Small intestine (tissue), 7 donors: ENCODE results near the gene AKAP4. TPM values are rescaled to one million over a fixed set of nuclear protein-coding genes. Genes with fewer than 3 reads are reported as not detected.

ENCODE experiments used
- DNase-seq, 2 donors: peaks; one replicate each; pipeline versions ENCODE4 v3.0.0 to v3.0.0-alpha.2; 2013
- FAIRE-seq: peaks from 2 replicates; lab custom pipeline; 2012; peaks lifted over from hg19 to GRCh38; lab: Jason Lieb, UNC
- H3K27ac ChIP-seq, 3 donors: one replicate each; pipeline ENCODE4 v1.5.1; 2013; ENCODE audit warnings: low read length in 2 of 3, mild to moderate bottlenecking in 2 of 3, control low read depth in 1 of 3, inconsistent platforms in 1 of 3, low read depth in 1 of 3, moderate library complexity in 1 of 3
- H3K27me3 ChIP-seq, 3 donors: one replicate each; pipeline ENCODE4 v1.6.1; 2013; ENCODE audit warnings: low read length in 3 of 3, inconsistent platforms in 1 of 3; ENCODE audit not compliant: control insufficient read depth in 3 of 3, insufficient read depth in 3 of 3
- H3K36me3 ChIP-seq, 3 donors: one replicate each; pipeline ENCODE4 v1.6.1; 2013; ENCODE audit warnings: low read length in 3 of 3, inconsistent platforms in 1 of 3, low read depth in 1 of 3, mild to moderate bottlenecking in 1 of 3, moderate library complexity in 1 of 3; ENCODE audit not compliant: control insufficient read depth in 3 of 3, insufficient read depth in 2 of 3
- H3K4me1 ChIP-seq, 3 donors: one replicate each; pipeline ENCODE4 v1.6.1; 2013; ENCODE audit warnings: low read length in 2 of 3, inconsistent platforms in 1 of 3, low read depth in 1 of 3, mild to moderate bottlenecking in 1 of 3, moderate library complexity in 1 of 3; ENCODE audit not compliant: control insufficient read depth in 3 of 3, insufficient read depth in 2 of 3
- H3K4me3 ChIP-seq, 3 donors: one replicate each; pipeline ENCODE4 v1.5.1; 2013; ENCODE audit warnings: low read length in 3 of 3, control low read depth in 1 of 3, inconsistent platforms in 1 of 3, low read depth in 1 of 3, mild to moderate bottlenecking in 1 of 3, moderate library complexity in 1 of 3
- H3K9me3 ChIP-seq, 2 donors: one replicate each; pipeline ENCODE4 v1.6.1; 2013; ENCODE audit warnings: low read depth in 1 of 2, low read length in 1 of 2; ENCODE audit not compliant: control insufficient read depth in 2 of 2, insufficient read depth in 1 of 2
- WGBS, 3 donors: extraction: QIAGEN DNeasy Blood & Tissue Kit; methylation state at CpG; one replicate each; pipeline ENCODE4 v1.1.7; 2013; 5-methylcytosine and 5-hydroxymethylcytosine counted together
- polyA plus RNA-seq, 4 donors: library from polyadenylated mRNA; stranded (reverse) in 3 of 4; unstranded in 1 of 4; fragments of 200-250 nt in 3 of 4; fragments of 120-200 nt in 1 of 4; gene quantifications; one replicate each; pipeline versions ENCODE4 v1.2.1 to v1.2.3, GENCODE V29; 2013
- donor health status: healthy with polysubstance abuse.
- donor health status: control.
- donor health status: control.
- donor health status: Bipolar disorder and iron deficiency.
- donor health status: healthy.

Gene AKAP4
- polyA plus RNA-seq, 4 donors = 0.16 TPM; not detected in 3

DNA sequence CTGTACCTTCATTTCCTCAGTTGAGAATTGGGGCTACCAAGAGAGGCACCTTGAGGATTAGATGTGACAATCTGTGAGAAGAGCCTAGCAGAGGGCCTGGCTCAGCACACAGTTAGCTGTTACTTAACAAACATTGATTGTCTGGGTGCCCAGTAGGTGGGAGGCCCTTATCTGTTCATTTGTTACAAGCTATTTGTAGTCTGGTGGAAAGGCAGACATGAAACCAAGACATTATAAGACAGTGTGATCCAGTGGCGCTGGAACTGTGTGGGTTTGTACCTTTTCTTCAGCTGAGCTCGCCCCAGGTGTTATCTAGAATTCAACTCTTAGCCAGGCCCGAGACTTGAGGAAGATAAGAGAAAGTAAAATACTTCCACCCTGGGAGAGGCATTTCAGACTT lies 16.9 kb downstream of the AKAP4 start:
- DNase-seq (no peak), FAIRE-seq (no peak)
- 19 to 76% (median 39%) methylated on average over 3 of the region's 3 CpGs for WGBS, 3 donors
- Histone ChIP-seq H3K36me3 (no peaks in the 10 kb centered on the region), H3K4me1 (peaks cover 0 to 17% (median 0%) of the 10 kb centered on the region in 3 donors), H3K4me3 (no peak overlapping the region), H3K27ac (no peak overlapping the region), H3K9me3 (no peaks in the 10 kb centered on the region), H3K27me3 (no peaks in the 10 kb centered on the region)

DNA sequence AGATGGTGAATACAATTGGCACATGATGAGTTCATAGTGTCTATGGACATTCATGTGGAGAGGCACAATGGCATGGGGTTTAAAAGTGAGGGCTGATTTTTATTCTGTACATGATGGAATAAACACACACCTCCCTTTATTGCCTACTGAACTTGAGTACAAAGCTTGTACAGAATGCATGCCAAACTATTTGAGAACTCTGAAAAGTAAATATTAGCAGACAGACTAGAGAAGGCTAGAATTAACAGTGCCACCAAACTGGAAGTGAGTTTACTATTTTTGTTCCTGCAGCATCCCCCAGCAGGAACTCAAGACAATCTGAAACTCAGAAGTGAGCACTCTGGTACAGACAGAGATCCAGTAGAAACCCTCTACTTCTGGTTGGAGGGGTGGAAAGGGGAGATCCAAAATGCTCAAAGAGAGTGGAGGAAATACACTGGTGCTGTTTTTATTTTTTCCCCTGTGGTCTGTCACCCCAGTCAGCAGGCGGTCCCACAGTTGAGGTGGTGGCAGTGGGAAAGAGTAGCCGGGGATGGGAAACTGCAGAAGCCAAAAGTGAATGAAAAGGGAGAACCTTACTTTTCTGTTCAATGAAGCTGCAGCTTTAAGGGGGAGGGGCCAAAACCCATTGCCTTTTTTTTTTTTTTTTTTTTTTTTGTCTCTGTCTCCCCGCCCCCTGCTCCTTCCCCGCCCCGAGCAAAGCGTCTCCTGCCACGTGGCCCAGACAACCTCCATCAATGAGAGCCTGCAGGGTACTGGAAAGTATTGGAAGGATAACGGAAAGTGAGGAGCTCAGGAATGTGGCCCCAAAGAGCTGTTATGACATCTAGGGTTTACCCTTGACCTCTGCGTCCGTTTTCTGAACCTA lies 20.5 kb downstream of the AKAP4 start:
- H3K4me3 ChIP-seq = no peak overlapping the region
- no peak for DNase-seq
- H3K9me3 ChIP-seq = no peaks in the 10 kb centered on the region
- no peaks in the 10 kb centered on the region for H3K27me3 ChIP-seq
- no peaks in the 10 kb centered on the region for H3K36me3 ChIP-seq
- no peak for FAIRE-seq
- WGBS, 3 donors = 45 to 58% (median 54%) methylated on average over 8 to 10 of the region's 10 CpGs
- H3K27ac ChIP-seq = no peak overlapping the region
- H3K4me1 ChIP-seq = peaks cover 0 to 5% (median 0%) of the 10 kb centered on the region in 3 donors

DNA sequence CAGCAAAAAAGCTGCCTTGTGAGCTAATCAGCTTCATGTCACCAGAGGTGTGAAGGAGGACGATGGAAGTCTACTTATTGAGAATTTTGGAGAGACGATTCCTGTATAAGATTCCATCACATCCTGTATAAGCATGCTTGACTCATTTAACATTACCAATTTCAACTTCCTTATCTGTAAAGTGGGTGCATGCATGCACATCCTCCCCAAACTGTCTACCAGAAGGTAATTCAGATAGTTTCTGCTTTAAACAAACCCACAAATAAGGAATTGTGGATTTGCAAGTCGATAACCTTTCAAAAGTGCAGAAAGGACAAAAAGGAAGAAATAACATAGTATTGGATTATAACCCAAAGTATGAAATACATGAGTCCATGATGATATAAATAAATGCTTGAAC lies 31.1 kb downstream of the AKAP4 start:
- Histone ChIP-seq H3K36me3 (no peaks in the 10 kb centered on the region), H3K27me3 (no peaks in the 10 kb centered on the region), H3K4me3 (no peak overlapping the region), H3K4me1 (no peaks in the 10 kb centered on the region), H3K27ac (no peak overlapping the region), H3K9me3 (no peaks in the 10 kb centered on the region)
- DNase-seq (no peak), FAIRE-seq (no peak)
- 86 to 91% (median 88%) methylated on average over 3 of the region's 3 CpGs for WGBS, 3 donors

DNA sequence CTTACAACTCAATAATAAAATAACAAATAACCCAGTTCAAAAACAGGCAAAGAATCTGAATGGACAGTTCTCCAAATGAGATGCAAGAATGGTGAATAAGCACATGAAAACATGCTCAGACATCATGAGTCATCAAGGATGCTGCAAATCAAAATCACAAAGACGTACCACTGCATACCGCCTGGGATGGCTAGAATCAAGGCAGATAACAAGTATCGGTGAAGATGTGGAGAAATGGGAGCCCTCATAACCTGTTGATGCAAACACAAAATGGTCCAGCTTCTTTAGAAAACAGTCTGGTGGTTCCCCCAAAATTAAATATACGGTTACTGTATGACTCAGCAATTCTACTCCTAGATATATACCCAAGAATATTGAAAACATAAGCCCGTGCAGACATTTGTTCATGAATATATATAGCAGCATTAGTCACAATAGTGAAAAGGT lies 32.5 kb downstream of the AKAP4 start:
- no peak for FAIRE-seq

DNA sequence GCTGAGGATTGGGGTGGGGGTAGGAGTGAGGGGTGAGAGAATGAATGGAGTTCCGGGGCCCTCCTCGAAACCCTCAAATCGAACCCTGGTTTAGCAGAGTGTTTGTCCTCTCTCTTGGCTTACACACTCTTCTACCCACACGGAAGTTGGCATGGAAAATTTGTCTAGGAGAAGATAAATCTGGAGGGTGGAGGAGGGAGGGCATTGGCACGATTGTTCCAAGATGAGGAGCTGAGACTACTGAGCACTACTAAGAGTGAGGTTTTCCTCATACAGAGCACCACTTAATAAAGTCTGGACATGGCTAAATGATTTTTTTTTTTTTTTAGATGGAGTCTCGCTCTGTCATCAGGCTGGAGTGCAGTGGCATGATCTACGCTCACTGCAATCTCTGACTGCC lies 33.4 kb downstream of the AKAP4 start:
- no peak overlapping the region for H3K4me3 ChIP-seq
- peak in 1 of 2 donors; percentile 35 for DNase-seq
- no peaks in the 10 kb centered on the region for H3K27me3 ChIP-seq
- H3K27ac ChIP-seq = no peak overlapping the region
- WGBS, 3 donors = 36 to 69% (median 52%) methylated on average over 7 of the region's 7 CpGs
- no peak for FAIRE-seq
- H3K4me1 ChIP-seq = no peaks in the 10 kb centered on the region
- H3K9me3 ChIP-seq = no peaks in the 10 kb centered on the region
- H3K36me3 ChIP-seq = no peaks in the 10 kb centered on the region

More for the DNA sequence above, 32.5 kb downstream of the AKAP4 start:
- no peaks in the 10 kb centered on the region for H3K27me3 ChIP-seq
- H3K27ac ChIP-seq = no peak overlapping the region
- no peak for DNase-seq
- H3K9me3 ChIP-seq = no peaks in the 10 kb centered on the region
- WGBS, 3 donors = 70 to 84% (median 78%) methylated on average over 5 of the region's 5 CpGs
- H3K4me1 ChIP-seq = no peaks in the 10 kb centered on the region
- no peaks in the 10 kb centered on the region for H3K36me3 ChIP-seq
- H3K4me3 ChIP-seq = no peak overlapping the region

DNA sequence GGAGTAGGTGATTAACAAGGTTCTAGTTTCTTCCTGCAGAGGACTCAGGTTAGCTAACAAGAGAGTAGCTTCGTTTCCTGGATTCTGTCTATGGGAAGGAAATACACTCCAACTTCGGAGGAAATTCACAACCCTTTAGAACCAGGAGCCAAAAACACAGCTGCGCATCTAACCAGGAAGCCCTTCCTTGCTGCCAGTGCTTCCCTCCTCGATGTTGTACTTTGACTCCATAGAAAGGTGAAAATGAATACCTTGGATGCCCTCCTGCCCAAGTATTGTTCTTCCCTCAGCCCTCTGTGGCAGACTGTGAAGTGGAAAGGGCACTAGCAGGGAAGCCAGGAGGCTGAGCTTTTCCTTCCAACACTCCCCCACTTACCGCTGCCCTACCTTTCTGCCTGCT lies 35.1 kb downstream of the AKAP4 start:
- no peaks in the 10 kb centered on the region for H3K4me1 ChIP-seq
- WGBS, 3 donors = 31 to 61% (median 60%) methylated on average over 5 of the region's 5 CpGs
- FAIRE-seq (no peak), DNase-seq (peak in 1 of 2 donors; percentile 34)
- H3K36me3 ChIP-seq = no peaks in the 10 kb centered on the region
- H3K27me3 ChIP-seq = no peaks in the 10 kb centered on the region
- no peak overlapping the region for H3K4me3 ChIP-seq
- H3K9me3 ChIP-seq = no peaks in the 10 kb centered on the region
- H3K27ac ChIP-seq = peak overlapping the region in 1 of 3 donors; percentile 54

DNA sequence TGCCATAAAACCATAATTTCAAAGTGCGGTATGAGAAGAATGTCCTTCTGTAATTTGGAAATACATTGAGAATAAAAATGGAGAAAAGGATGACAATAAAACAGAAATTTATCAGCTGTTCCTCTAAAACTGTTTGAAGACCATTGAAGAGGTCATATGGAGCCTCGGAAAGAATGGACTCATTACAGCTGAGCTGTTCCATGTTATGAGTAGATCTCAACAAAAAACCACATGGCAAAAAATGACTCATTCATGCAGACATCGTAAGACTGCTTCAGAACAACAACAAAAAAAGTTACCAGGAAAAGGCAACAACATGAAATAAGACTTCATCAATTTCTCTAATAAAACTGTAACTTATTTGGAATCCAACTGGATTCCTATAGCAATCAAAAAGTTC lies 39.7 kb downstream of the AKAP4 start:
- no peaks in the 10 kb centered on the region for H3K27me3 ChIP-seq
- no peak for DNase-seq
- H3K4me1 ChIP-seq = peaks cover 0 to 8% (median 0%) of the 10 kb centered on the region in 3 donors
- FAIRE-seq = no peak
- WGBS, 3 donors = 31 to 43% (median 42%) methylated on average over 3 of the region's 3 CpGs
- no peak overlapping the region for H3K27ac ChIP-seq
- no peaks in the 10 kb centered on the region for H3K36me3 ChIP-seq
- no peak overlapping the region for H3K4me3 ChIP-seq
- H3K9me3 ChIP-seq = no peaks in the 10 kb centered on the region

DNA sequence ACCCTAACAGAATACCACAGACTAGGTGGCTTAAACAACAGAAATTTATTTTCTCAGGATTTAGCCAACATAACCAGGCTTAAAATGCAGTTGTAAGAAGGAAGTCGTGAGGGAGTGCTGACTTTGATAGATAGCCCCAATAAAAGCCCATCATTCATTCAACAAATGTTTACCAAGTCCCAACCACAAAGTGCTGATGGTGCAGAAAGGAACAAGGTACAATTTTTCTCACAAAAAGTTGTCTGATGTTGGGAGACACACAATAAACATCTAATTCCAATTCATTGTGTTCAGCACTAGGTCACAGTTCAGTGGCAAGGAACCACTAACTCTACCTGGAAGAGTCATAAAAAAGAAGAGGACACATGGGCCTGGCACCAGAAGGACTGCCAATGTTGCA lies 42.2 kb downstream of the AKAP4 start:
- WGBS, 3 donors = 10 to 14% (median 13%) methylated on average over 1 of the region's 1 CpG
- DNase-seq = peak; percentile 48 to 67
- FAIRE-seq = no peak
- peaks cover 0 to 6% of the 10 kb centered on the region in 2 donors for H3K9me3 ChIP-seq
- peaks cover 0 to 22% (median 0%) of the 10 kb centered on the region in 3 donors for H3K4me1 ChIP-seq
- peak overlapping the region in 1 of 3 donors; percentile 64 for H3K27ac ChIP-seq
- H3K27me3 ChIP-seq = no peaks in the 10 kb centered on the region
- H3K4me3 ChIP-seq = no peak overlapping the region
- no peaks in the 10 kb centered on the region for H3K36me3 ChIP-seq
